ES-I3 (cell line): Measurements from ENCODE around the gene NR6A1.

Source experiments
- H3K36me3 ChIP-seq: 2 replicates; pipeline ENCODE4 v1.6.1; 2013; ENCODE audit warnings: mild to moderate bottlenecking, low read length, control low read depth, moderate library complexity; ENCODE audit not compliant: insufficient read depth
- H3K4me1 ChIP-seq: 2 replicates; pipeline ENCODE4 v1.6.1; 2013; ENCODE audit warnings: mild to moderate bottlenecking, control low read depth, low read length; ENCODE audit not compliant: insufficient read depth
- H3K9ac ChIP-seq: 2 replicates; pipeline ENCODE4 v1.6.1; 2013; ENCODE audit warnings: low read depth, mild to moderate bottlenecking, low read length, moderate library complexity
- H3K9me3 ChIP-seq: 2 replicates; pipeline ENCODE4 v1.6.1; 2013; ENCODE audit warnings: mild to moderate bottlenecking, low read length, moderate library complexity; ENCODE audit not compliant: control insufficient read depth, insufficient read depth

NR6A1 gene

DNA sequence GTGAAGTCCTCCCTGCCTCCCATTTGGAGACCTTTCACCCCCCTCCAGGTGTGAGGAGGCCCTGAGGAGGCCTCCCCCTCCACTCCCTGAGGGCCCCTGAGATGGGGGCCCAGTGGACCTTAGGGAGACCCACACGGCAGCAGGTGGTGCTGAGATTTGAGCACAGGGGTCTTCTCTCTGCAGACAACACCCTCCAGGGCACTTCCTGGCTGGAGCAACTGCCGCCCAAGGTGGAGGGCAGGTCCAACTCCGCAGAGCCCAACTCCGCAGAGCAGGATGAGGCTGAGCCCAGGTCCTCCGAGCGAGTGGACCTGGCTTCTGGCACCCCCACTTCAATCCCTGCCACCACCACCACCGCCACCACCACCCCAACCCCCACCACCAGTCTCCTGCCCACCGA, 32.8 kb upstream of the NR6A1 start:
- Histone ChIP-seq H3K9ac (no peak overlapping the region), H3K9me3 (no peaks in the 10 kb centered on the region), H3K36me3 (0 out of 2 replicates have a peak, but pooled peaks cover 3% of the 10 kb centered on the region), H3K4me1 (peaks cover 4% of the 10 kb centered on the region; the same call in 1 of the 2 replicates)

GRCh38 chr9:124802426-124802825, 31.3 kb upstream of the NR6A1 start:
- Histone ChIP-seq H3K9ac (no peak overlapping the region), H3K36me3 (0 out of 2 replicates have a peak, but pooled peaks cover 3% of the 10 kb centered on the region), H3K4me1 (no peaks in the 10 kb centered on the region), H3K9me3 (no peaks in the 10 kb centered on the region)

DNA sequence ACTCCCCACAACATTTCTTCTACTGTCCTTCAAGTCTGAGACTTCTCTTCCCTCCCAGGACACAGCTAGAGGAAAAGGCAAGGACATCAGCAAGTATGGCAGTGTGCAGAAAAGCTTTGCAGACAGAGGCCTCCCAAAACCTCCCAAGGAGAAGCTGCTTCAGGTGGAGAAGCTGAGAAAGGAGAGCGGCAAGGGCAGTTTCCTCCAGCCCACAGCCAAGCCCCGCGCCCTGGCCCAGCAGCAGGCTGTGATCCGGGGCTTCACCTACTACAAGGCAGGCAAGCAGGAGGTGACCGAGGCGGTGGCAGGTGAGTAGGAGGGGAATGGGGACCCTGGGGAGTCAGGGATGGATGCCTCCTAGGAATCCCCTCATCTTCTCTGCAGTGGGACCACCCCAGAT, 30.2 kb upstream of the NR6A1 start:
- no peaks in the 10 kb centered on the region for H3K9me3 ChIP-seq
- 0 out of 2 replicates have a peak, but pooled peaks cover 3% of the 10 kb centered on the region for H3K36me3 ChIP-seq
- H3K9ac ChIP-seq, result no peak overlapping the region
- H3K4me1 ChIP-seq, result 0 out of 2 replicates have a peak, but pooled peaks cover 2% of the 10 kb centered on the region

GRCh38 chr9:124800306-124801259, 29.5 kb upstream of the NR6A1 start:
- Histone ChIP-seq H3K9me3 (no peaks in the 10 kb centered on the region), H3K9ac (no peak overlapping the region), H3K4me1 (0 out of 2 replicates have a peak, but pooled peaks cover 10% of the 10 kb centered on the region), H3K36me3 (0 out of 2 replicates have a peak, but pooled peaks cover 3% of the 10 kb centered on the region)

GRCh38 chr9:124799274-124800006, 28.3 kb upstream of the NR6A1 start:
- Histone ChIP-seq H3K9me3 (no peaks in the 10 kb centered on the region), H3K4me1 (0 out of 2 replicates have a peak, but pooled peaks cover 10% of the 10 kb centered on the region), H3K9ac (no peak overlapping the region; the same call in 1 of the 2 replicates), H3K36me3 (no peaks in the 10 kb centered on the region)

GRCh38 chr9:124797343-124798103, 26.4 kb upstream of the NR6A1 start:
- H3K9me3 ChIP-seq, result no peaks in the 10 kb centered on the region
- 0 out of 2 replicates have a peak, but pooled peaks cover 10% of the 10 kb centered on the region for H3K4me1 ChIP-seq
- no peak overlapping the region for H3K9ac ChIP-seq
- H3K36me3 ChIP-seq, result no peaks in the 10 kb centered on the region

- Histone ChIP-seq H3K36me3 (no peaks in the 10 kb centered on the region), H3K9me3 (no peaks in the 10 kb centered on the region), H3K4me1 (0 out of 2 replicates have a peak, but pooled peaks cover 10% of the 10 kb centered on the region), H3K9ac (no peak overlapping the region)
Measured at GRCh38 chr9:124795881-124796431, 24.8 kb upstream of the NR6A1 start.

DNA sequence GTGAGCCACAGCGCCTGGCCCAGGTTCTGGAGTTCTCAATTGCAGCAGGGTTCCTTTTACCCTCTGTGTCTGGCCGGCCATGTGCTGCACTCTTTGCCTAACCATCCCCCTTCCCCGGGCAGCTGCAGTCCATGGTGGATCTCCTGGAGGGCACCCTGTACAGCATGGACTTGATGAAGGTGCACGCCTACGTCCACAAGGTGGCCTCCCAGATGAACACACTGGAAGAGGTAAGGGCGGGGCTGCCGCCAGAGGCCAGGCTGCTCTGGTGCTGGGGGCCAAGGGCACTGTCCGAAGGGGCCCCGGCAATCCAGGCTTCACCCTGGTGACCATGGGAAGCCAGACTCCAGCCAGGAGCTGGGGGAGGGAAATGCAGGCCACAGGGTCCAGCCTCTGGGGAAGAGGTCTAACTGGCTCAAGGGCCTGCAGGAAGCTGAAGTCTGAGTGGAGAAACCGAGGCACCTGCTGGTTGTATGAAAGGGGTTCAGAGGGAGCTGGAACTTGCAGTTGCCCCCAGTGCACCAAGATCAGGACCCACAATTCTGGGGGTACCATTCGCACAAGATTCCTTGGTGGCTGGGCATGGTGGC, 23.9 kb upstream of the NR6A1 start:
- Histone ChIP-seq H3K9ac (no peak overlapping the region), H3K4me1 (0 out of 2 replicates have a peak, but pooled peaks cover 10% of the 10 kb centered on the region), H3K9me3 (no peaks in the 10 kb centered on the region), H3K36me3 (no peaks in the 10 kb centered on the region)

DNA sequence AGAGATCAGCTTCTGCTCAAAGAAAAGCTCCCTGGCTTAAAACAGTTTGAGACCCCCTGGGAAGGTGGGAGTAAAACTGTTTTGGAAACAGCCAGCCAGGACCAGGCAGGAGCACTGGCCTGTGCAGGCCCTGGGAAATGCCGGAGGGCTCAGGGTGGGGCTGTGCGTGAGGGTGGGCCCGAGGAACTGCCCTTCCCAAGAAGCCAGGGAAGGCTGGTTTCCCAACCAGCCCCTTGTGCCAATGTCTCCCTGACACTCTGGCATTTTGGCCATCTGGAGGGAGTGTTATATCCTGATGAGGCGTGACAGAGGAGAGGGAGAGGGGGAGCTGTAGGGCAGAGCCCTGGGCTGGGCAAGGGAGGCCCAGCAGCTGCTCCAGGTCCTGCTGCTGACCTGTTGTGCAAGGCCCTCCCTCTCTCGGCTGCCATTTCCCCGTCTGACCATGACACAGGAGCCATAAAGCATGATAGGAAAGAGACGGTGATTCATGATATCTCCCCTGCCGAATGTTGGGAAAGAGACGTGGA, 22.0 kb upstream of the NR6A1 start:
- Histone ChIP-seq H3K36me3 (no peaks in the 10 kb centered on the region), H3K9me3 (no peaks in the 10 kb centered on the region), H3K4me1 (0 out of 2 replicates have a peak, but pooled peaks cover 10% of the 10 kb centered on the region), H3K9ac (no peak overlapping the region)

DNA sequence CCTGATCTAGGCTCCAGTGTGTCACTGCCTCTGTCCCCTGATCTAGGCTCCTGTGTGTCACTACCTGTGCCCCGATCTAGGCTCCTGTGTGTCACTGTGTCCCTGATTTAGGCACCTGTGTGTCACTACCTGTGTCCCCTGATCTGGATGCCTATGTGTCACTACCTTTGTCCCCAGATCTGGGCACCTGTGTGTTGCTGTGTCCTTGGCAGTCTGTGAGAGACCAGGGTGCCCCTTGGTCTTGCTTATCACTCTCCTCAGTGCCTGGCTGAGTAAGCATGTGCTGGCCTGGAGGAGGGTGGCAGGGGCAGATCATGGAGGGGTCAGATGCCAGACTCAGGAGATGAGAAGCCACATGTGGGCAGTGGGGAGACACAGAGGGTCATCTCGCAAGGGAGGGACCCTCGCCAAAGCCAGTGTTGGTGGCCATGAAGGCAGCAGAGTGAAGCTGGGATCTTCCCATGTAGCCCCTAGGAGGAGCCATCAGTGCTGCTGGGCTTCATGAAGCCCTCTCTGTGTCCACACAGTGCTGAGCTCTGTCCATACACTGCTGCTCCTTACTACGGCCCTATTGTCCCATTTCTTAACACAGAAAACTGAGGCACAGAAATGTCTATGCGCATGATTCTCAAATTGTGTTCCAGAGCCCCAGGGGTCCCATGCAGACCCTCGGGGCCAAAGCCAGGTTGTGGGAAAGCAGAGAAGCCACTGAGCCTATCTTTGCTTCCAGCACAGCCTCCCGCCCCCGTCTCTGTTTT, 21.3 kb upstream of the NR6A1 start:
- Histone ChIP-seq H3K9me3 (no peaks in the 10 kb centered on the region), H3K9ac (no peak overlapping the region), H3K4me1 (0 out of 2 replicates have a peak, but pooled peaks cover 10% of the 10 kb centered on the region), H3K36me3 (no peaks in the 10 kb centered on the region)

- no peak overlapping the region for H3K9ac ChIP-seq
- no peaks in the 10 kb centered on the region for H3K9me3 ChIP-seq
- no peaks in the 10 kb centered on the region for H3K36me3 ChIP-seq
- 0 out of 2 replicates have a peak, but pooled peaks cover 4% of the 10 kb centered on the region for H3K4me1 ChIP-seq
Measured at GRCh38 chr9:124790801-124791505, 19.8 kb upstream of the NR6A1 start.

DNA sequence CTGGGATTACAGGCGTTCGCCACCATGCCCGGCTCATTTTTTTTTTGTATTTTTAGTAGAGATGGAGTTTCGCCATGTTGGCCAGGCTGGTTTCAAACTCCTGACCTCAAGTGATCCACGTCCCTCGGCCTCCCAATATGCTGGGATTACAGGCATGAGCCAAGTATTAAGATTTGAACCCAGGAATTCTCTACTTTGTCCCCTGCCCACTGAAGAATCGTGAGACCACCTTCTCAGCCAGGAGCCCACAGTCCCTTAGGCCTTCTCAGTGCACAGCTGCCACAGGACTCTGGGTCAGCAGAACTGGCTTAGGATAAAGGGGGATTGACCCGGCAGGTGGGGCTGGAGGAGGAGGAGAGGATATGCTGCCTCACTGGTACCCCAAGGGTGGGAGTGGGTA, 19.2 kb upstream of the NR6A1 start:
- H3K36me3 ChIP-seq, result no peaks in the 10 kb centered on the region
- no peaks in the 10 kb centered on the region for H3K4me1 ChIP-seq
- no peaks in the 10 kb centered on the region for H3K9me3 ChIP-seq
- H3K9ac ChIP-seq, result no peak overlapping the region
